Stimulated activated CD4-positive, alpha-beta T cell treated with anti-CD3 and anti-CD28 coated beads, Interleukin-15, amount 100 ng/mL, for 48 hours (primary cell): ENCODE measurements around the gene ANG.
"Not testable (repeated sequence)": the region's sequence is repeated elsewhere in the genome, so short reads cannot be mapped to it uniquely, and the experiment has no call there.

Experiments used
- DNase-seq, 2 donors: peaks; one replicate each; pipeline ENCODE4 v3.0.0-alpha.2; 2020; ENCODE audit warnings: low read depth in 2 of 2

The ANG gene

GRCh38 chr14:20688167-20688839 lies at the start of gene ANG:
Gene ANG, plus strand, starts transcription at chr14:20688764. Its CDS starts 4,801 bp downstream, at chr14:20693565.
- DNase-seq, result no peak

DNA sequence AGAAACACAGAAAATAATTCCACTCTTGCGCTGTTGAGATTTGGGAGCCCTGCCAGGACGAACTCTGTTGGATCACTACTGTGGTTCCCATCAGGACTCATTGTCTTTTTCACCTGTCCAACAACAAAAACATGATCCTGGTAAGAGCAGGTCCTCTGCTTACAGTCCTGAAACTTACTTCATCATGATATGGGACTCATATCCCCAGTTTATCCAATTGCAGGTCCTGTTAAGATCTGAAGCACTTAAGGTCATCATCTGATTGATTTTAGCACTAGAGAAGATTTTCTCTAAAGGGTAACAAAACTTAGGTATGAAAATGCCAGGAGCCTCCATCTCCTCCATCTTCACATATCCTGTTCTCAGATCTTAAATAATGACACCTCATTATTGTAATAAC lies 47.0 kb upstream of the ANG start, which contains the start of gene OR6S1:
Gene OR6S1 (minus strand): TSS at position 101 of the 400 bp plus-strand sequence. CDS start 0 bp downstream, at position 101.
- no peak for DNase-seq

GRCh38 chr14:20642182-20642581 lies 46.4 kb upstream of the ANG start:
- DNase-seq, result no peak

- not testable (repeated sequence) for DNase-seq
Measured at GRCh38 chr14:20642755-20643154, 45.8 kb upstream of the ANG start.

DNA sequence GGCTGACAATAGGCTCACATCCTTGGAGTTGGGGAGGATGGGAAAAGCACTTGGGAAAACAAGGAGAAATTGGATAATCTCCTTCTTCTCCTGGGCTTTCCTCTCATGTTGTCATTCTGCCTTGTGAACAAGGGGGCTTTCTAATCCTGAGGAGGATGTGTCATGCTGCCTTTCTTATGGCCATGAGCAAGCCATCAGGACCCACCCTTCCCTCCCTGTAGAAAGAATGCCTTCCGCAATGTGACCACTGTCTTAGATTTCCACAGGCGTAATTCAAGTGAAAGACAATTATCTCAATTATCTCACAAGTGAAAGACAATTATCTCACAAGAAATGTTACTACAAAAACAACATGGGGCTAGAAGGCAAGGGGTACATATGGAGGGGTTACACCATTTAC lies 44.0 kb upstream of the ANG start:
- no peak for DNase-seq

DNA sequence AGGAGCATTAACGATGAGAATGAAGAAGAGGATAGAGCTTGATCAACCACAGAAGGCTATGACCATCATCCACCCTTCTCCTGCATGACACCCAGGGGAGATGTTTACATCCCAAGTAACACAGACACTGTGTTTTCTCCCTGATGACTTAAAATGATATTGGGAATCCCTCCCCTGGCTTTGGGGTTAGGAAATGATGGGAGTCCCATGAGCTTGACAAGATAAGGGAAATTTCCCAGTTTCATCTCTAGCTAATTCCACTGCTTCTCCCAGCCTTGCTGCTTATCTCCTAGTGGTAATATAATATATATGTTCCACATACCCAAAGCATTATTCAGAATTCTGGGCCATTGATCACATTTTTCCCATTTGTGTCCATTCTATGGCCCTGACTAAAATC lies 43.1 kb upstream of the ANG start:
- no peak for DNase-seq

GRCh38 chr14:20652996-20653975 lies 35.3 kb upstream of the ANG start:
- peak; percentile 63 to 65 for DNase-seq

DNA sequence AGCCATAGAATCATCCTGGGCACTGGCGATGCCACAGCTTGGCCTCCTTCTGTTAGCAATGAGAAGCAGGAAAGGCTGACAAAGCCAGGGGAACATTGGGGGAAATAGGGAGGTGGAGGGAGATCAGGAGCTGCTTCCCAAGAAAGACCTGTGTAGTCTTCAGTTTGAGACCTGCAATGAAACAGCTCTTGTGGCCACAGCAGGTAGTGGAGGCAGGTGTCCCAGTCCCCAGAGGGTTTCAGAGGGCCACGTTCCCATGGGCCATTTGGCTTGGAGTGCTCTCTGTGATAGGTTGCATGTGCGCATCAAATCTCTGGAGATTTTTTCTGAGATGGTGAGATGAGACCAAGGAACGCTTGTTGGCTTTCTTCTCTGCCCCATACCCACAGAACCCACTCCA lies 32.7 kb upstream of the ANG start:
- DNase-seq, result no peak

DNA sequence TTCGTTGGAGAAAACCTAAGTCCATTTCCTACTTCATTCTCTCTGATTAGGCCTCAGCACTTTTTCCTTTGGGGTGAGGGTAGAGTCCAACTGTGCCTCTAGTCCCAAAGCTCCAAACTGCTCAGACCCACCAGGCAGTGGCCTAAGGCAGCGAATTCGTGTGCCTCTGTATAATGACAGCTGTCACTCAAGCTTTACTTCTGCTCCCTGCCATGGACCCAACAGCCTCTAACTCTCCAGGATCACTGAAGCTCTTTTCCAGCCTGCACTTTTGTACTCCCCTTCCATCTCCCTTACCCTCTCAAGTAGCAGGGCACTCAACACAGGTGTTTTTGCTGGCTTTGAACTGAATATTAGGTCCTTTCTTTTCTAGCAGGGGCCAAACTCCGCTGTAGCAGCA lies 32.3 kb upstream of the ANG start:
- no peak for DNase-seq

DNA sequence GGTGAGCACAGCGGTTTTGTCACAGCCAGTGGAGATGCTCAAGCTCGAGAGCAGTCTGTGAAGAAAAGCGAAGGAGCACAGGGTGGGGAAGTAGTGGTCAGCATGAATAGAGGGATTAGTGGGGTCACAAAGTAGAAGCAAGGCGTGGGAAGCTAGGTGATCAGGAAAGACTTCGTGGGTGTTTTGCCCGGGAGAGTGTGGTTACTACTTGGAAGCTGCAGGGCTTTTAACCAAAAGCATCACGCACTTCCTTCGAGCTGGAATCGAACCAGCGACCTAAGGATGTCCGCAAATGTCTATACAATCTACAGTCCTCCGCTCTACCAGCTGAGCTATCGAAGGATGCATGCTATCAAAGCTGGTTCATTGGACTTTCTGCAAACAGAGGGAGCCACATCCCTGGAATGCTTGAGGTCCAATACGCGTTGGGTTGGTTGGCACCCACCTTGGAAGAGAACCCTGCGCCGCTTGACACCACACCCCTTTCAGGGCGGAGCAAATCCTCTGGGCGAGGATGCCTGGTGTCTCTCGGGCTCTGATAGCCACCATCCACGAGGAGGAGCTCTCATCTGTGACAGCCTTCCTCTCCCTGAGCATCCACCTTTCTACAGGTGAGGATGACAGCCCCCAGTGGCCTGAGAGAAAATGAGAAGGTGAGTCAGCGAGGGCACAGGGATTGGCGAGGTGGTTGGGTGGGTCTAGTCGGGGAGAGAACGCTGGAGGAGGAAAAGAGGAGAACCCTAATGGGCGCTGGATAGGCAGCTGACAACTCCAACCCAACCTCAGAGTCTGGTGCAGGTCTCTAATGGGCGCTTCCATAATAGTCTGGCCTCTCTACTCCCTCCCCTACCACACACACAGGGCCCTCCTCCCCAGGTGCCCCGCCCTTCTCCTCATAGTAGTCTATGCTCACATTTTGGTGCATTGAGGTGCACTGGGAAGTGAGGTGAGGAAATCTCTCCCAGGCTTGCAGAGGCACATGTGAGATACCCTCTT lies 31.1 kb upstream of the ANG start:
- DNase-seq, result no peak

DNA sequence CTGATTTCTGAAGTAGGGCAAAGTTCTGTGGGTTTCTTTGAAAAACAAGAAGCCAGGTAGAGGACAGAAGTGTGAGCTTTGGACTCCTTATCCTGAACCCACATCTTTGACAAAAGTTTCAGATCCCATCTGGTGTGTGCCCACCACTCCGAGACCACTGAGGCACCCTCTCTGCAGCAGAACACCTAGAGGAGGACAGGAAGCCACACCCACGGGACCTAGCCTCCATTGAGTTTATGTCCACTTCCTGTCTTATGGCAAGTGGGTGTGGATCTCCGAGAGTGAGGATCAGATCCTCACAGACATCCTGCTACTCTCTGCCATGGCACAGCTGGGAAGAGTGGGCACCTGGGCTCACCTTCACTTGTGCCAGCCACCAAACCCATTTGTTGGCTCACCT lies 30.3 kb upstream of the ANG start:
- no peak for DNase-seq

DNA sequence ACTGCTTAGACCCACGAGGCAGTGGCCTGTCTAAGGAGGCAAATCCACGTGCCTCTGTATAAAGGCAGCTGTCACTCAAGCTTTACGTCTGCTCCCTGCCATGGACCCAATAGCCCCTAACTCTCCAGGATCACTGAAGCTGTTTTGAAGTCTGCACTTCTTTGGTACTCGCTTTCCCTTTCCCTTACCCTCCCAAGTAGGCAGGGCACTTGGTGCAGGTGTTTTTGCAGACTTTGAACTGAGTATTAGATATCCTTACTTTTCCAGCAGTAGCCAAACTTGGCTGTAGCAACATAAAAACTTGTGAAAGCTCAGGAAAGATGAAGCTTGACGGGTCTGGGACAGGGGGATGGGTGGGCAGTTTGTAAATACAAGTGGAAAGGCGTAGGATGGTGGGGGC lies 29.2 kb upstream of the ANG start:
- DNase-seq, result no peak

DNA sequence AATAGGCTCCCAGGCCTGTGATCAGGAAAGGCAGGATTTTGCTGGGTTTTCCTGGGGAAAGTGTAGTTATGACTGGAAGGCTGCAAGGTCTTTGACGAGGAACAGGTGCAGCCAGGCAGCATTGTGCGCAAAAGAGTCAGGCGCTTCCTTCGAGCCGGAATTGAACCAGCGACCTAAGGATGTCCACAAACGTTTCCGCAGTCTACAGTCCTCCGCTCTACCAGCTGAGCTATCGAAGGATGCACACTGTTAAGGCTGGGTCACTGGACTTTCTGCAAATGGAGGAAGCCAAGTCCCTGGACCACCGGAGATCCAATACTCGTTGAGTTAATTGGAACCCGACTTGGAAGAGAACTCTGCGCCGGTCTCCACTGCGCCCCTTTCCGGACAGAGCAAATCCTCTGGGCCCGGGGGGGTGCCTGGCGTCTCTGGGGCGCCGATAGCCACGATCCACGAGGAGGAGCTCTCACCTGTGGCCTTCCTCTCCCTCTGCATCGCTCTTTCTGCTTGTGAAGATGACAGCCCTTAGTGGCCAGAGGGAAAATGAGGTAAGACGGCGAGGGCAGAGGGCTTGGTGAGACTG lies 28.7 kb upstream of the ANG start:
- DNase-seq, result no peak

DNA sequence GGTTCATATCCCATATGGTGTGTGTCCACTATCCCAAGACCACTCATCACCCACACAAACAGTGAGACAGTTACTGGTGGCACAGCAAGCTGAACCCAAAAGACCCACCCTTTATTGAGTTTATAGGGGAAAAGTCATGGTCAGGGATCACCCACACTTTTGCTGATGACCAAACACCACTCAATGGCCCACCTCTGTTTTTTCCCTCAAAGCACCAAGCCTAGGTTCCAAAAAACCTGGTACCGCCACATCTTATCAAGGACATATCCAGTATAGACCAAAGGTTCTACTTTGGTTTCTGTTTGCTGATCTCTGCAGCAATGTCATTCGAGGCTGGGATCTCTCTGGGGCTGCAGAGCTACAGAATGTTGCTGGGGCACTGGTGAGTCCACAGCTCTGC lies 27.4 kb upstream of the ANG start:
- DNase-seq, result no peak

DNA sequence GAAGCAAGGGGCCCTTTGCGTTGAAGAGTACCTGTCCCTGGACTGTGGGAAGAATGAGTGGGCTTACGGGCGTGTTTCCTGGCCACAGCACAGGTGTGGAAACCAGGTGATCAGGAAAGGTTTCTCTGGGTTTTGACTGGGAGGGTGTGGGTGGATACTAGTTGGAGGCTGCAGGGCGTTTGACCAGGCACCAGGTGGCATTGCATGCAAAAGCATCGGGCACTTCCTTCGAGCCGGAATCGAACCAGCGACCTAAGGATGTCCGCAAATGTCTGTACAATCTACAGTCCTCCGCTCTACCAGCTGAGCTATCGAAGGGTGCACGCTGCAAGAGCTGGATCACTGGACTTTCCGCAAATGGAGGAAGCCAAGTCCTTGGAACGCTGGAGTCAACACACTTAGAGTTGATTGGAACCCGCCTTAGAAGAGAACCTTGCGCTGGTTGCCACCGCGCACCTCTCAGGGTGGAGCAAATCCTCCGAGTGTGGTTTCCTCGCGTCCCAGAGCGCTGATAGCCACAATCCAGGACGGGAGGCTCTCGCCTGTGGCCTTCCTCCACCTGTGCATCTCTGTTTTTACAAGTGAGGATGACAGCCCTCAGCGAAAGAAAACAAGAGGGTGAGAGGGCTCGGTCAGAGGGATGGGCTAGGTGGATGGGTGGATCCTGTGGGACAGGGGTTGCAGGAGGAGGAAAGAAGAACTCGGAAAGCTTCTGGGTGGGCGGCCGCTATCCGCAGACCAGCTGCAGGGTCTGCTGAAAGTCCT lies 25.4 kb upstream of the ANG start:
- DNase-seq, result peak; percentile 79 to 83

DNA sequence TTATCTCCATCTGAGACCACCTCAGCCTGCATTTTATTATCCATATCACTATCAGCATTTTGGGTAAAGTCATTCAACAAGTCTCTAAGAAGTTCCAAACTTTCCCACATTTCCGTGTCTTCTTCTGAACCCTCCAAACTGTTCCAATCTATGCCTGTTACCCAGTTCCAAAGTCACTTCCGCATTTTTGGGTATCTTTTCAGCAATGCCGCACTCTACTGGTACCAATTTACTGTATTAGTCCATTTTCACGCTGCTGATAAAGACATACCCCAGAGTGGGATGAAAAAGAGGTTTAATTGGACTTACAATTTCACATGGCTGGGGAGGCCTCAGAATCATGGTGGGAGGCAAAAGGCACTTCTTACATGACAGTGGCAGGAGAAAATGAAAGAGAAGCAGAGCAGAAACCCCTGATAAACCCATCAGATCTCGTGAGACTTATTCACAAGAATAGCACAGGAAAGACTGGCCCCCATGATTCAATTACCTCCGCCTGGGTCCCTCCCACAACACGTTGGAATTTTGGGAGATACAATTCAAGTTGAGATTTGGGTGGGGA lies 22.1 kb upstream of the ANG start:
- DNase-seq, result not testable (repeated sequence)

GRCh38 chr14:20667957-20668356 lies 20.6 kb upstream of the ANG start:
- DNase-seq, result no peak

DNA sequence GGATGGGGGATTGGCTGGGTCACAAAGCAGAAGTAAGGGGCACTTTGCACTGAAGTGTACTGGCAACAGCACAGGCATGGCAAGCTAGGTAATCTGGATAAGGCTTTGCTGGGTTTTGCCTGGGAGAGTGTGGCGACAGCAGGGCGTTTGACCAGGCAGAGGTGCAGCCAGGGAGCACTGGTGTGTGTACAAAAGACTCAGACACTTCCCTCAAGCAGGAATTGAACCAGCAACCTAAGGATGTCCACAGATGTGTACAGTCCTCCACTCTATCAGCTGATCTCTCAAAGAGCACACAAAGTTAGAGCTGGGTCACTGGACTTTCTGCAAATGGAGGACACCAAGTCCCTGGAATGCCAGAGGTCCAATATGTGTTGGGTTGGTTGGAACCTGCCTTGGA lies 19.6 kb upstream of the ANG start:
- DNase-seq, result no peak

DNA sequence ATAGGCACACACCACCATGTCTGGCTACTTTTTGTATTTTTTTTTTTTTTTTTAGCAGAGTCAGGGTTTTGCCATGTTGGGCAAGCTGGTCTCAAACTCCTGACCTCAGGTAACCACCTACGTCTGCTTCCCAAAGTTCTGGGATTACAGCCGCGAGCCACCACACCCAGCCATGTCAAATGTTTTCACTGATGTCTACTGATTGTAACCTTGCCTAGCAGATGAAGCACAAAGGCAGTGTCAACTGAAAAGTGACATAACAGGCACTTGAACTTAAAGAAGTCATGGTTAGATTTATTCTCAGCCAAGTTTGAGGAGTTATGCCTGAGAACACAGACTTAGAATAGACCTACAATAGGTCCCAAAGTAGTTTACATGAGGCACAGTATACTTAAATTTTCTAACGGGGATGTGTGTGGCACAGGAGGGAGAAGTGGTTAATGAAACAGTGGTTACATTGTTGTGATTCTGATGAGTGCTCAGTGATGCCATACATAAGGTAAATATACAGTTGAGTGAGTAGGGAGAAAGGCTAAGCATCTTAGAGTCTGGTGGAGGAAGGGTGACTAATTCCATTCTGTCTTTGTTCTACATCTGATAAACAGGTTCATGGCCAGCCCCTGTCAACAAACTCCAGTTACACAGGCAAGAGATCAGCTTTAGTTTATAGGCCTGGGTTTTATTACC lies 16.8 kb upstream of the ANG start:
- DNase-seq, result no peak

- DNase-seq, result no peak
Measured at GRCh38 chr14:20675669-20676068, 12.9 kb upstream of the ANG start.
